ENCODE measurements around the gene VPS13A.

- TF ChIP-seq, protein P1, sequence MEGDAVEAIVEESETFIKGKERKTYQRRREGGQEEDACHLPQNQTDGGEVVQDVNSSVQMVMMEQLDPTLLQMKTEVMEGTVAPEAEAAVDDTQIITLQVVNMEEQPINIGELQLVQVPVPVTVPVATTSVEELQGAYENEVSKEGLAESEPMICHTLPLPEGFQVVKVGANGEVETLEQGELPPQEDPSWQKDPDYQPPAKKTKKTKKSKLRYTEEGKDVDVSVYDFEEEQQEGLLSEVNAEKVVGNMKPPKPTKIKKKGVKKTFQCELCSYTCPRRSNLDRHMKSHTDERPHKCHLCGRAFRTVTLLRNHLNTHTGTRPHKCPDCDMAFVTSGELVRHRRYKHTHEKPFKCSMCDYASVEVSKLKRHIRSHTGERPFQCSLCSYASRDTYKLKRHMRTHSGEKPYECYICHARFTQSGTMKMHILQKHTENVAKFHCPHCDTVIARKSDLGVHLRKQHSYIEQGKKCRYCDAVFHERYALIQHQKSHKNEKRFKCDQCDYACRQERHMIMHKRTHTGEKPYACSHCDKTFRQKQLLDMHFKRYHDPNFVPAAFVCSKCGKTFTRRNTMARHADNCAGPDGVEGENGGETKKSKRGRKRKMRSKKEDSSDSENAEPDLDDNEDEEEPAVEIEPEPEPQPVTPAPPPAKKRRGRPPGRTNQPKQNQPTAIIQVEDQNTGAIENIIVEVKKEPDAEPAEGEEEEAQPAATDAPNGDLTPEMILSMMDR (IDR thresholded peaks at IDR 0.05): no peak
- TF ChIP-seq EZH2phosphoT487 (IDR thresholded peaks at IDR 0.05): no peak
Observed at GRCh38 chr9:77221431-77221830, 44.1 kb downstream of the VPS13A start.

Measured in neural progenitor cell (in vitro differentiated cells).